HEK293 (cell line): ENCODE data around the gene MGAT4C.

Experiments
- CTCF ChIA-PET: fragments of 350-600 bp; formaldehyde crosslinking; extraction: SDS; loops from one replicate; lab custom pipeline; 2021; ENCODE audit warnings: antibody characterized with exemption; lab: Yijun Ruan, JAX
- POLR2A ChIA-PET: fragments of 300-600 bp; formaldehyde crosslinking; extraction: SDS; loops from one replicate; lab custom pipeline; 2020; ENCODE audit warnings: antibody characterized with exemption, inconsistent platforms; lab: Yijun Ruan, JAX
- H3K27ac ChIP-seq: fragments of 200-500 bp; sonication (Bioruptor generic); 2 replicates; pipeline ENCODE4 v1.5.1; 2014; ENCODE audit warnings: low read depth, low read length, control low read depth, inconsistent platforms; ENCODE audit errors: extremely low read depth
- H3K36me3 ChIP-seq, 2 experiments: fragments of 200-500 bp in 1 of 2; sonication (Bioruptor generic) in 1 of 2; 1 replicate in 1 of 2; 2 replicates in 1 of 2; pipeline ENCODE4 v1.5.1; 2014 to 2017; ENCODE audit warnings: inconsistent platforms in 2 of 2, low read length in 2 of 2; ENCODE audit not compliant: control insufficient read depth in 2 of 2, insufficient read depth in 1 of 2
- H3K4me1 ChIP-seq: fragments of 200-500 bp; sonication (Bioruptor generic); 2 replicates; pipeline ENCODE4 v1.5.1; 2014; ENCODE audit warnings: mild to moderate bottlenecking, low read length, inconsistent platforms; ENCODE audit not compliant: control insufficient read depth, insufficient read depth
- H3K4me3 ChIP-seq: 2 replicates; pipeline ENCODE4 v1.5.1; 2011; ENCODE audit warnings: low read depth, mild to moderate bottlenecking, control low read depth, low read length, moderate library complexity
- H3K9me3 ChIP-seq: fragments of 200-500 bp; sonication (Bioruptor generic); 2 replicates; pipeline ENCODE4 v1.5.1; 2014; ENCODE audit warnings: low read depth, low read length, inconsistent platforms; ENCODE audit not compliant: control insufficient read depth, insufficient read depth
- BCL11B ChIP-seq: fragments of 450-650 bp; formaldehyde crosslinking; IDR thresholded peaks from 2 replicates; pipeline ENCODE4 v1.5.1; 2016; ENCODE audit warnings: low read depth, missing biosample characterization, missing genetic modification characterization
- HOXC10 ChIP-seq: sonication (generic); formaldehyde crosslinking; IDR thresholded peaks from 2 replicates; pipeline ENCODE4 v1.8.1; 2023; ENCODE audit warnings: mild to moderate bottlenecking, missing genetic modification reagents
- PRDM6 ChIP-seq: fragments of 450-650 bp; formaldehyde crosslinking; IDR thresholded peaks from 2 replicates; pipeline ENCODE4 v1.5.1; 2017; ENCODE audit warnings: missing biosample characterization, missing genetic modification characterization
- ZBTB49 ChIP-seq: fragments of 450-650 bp; formaldehyde crosslinking; IDR thresholded peaks from 2 replicates; pipeline ENCODE4 v1.5.1; 2016; ENCODE audit warnings: missing biosample characterization, missing genetic modification characterization, low read depth
- ZBTB7A ChIP-seq: fragments of 450-650 bp; formaldehyde crosslinking; IDR thresholded peaks from 2 replicates; pipeline ENCODE4 v1.5.1; 2016; ENCODE audit warnings: low read depth, missing biosample characterization, missing genetic modification characterization
- ZNF121 ChIP-seq: fragments of 450-650 bp; formaldehyde crosslinking; IDR thresholded peaks from 2 replicates; pipeline ENCODE4 v1.5.1; 2016; ENCODE audit warnings: missing biosample characterization, missing genetic modification characterization
- ZNF132 ChIP-seq: fragments of 450-650 bp; formaldehyde crosslinking; IDR thresholded peaks from 2 replicates; pipeline ENCODE4 v1.5.1; 2017; ENCODE audit warnings: missing biosample characterization, missing genetic modification characterization, borderline replicate concordance
- ZNF146 ChIP-seq: fragments of 450-650 bp; formaldehyde crosslinking; IDR thresholded peaks from 2 replicates; pipeline ENCODE4 v1.5.1; 2016; ENCODE audit warnings: missing biosample characterization, missing genetic modification characterization
- ZNF2 ChIP-seq: fragments of 450-650 bp; formaldehyde crosslinking; IDR thresholded peaks from 2 replicates; pipeline ENCODE4 v1.5.1; 2016; ENCODE audit warnings: missing biosample characterization, missing genetic modification characterization
- ZNF202 ChIP-seq: fragments of 450-650 bp; formaldehyde crosslinking; IDR thresholded peaks from 2 replicates; pipeline ENCODE4 v1.5.1; 2016; ENCODE audit warnings: missing biosample characterization, missing genetic modification characterization, borderline replicate concordance
- ZNF311 ChIP-seq: fragments of 450-650 bp; formaldehyde crosslinking; IDR thresholded peaks from 2 replicates; pipeline ENCODE4 v1.5.1; 2017; ENCODE audit warnings: missing biosample characterization, missing genetic modification characterization, borderline replicate concordance
- ZNF394 ChIP-seq: fragments of 450-650 bp; formaldehyde crosslinking; IDR thresholded peaks from 2 replicates; pipeline ENCODE4 v1.5.1; 2016; ENCODE audit warnings: missing biosample characterization, missing genetic modification characterization, mild to moderate bottlenecking, moderate library complexity, borderline replicate concordance
- ZNF423 ChIP-seq: fragments of 450-650 bp; formaldehyde crosslinking; IDR thresholded peaks from 2 replicates; pipeline ENCODE4 v1.5.1; 2016; ENCODE audit warnings: missing biosample characterization, missing genetic modification characterization
- ZNF449 ChIP-seq: fragments of 450-650 bp; formaldehyde crosslinking; IDR thresholded peaks from 2 replicates; pipeline ENCODE4 v1.5.1; 2017; ENCODE audit warnings: missing biosample characterization, mild to moderate bottlenecking, missing genetic modification characterization, moderate library complexity
- ZNF549 ChIP-seq: fragments of 450-650 bp; IDR thresholded peaks from 2 replicates; pipeline ENCODE4 v1.5.1; 2018; ENCODE audit warnings: missing biosample characterization, missing genetic modification characterization, mild to moderate bottlenecking, inconsistent platforms, moderate library complexity
- ZNF660 ChIP-seq: fragments of 450-650 bp; IDR thresholded peaks from 2 replicates; pipeline ENCODE4 v1.5.1; 2018; ENCODE audit warnings: missing biosample characterization, mild to moderate bottlenecking, missing genetic modification characterization
- ZNF747 ChIP-seq: fragments of 450-650 bp; formaldehyde crosslinking; IDR thresholded peaks from 2 replicates; pipeline ENCODE4 v1.5.1; 2016; ENCODE audit warnings: missing biosample characterization, missing genetic modification characterization
- ZNF843 ChIP-seq: fragments of 450-650 bp; formaldehyde crosslinking; IDR thresholded peaks from 2 replicates; pipeline ENCODE4 v1.5.1; 2016; ENCODE audit warnings: missing biosample characterization, missing genetic modification characterization

Gene MGAT4C

GRCh38 chr12:86198696-86199444, 57.3 kb downstream of the MGAT4C start:
- Histone ChIP-seq H3K27ac (no peak overlapping the region), H3K36me3 (no peaks in the 10 kb centered on the region), H3K4me3 (no peak overlapping the region), H3K4me1 (no peaks in the 10 kb centered on the region), H3K9me3 (no peaks in the 10 kb centered on the region)
- ChIA-PET POLR2A (no interaction called here), CTCF (no interaction called here)
- no peak for TF ChIP-seq HOXC10 (CRISPR knock-in tag)
- no peak for TF ChIP-seq ZNF311 (tag by site-specific recombination)
- TF ChIP-seq ZNF549 (tag by site-specific recombination), result no peak
- TF ChIP-seq ZBTB49 (tag by site-specific recombination), result no peak
- TF ChIP-seq ZNF121 (tag by site-specific recombination), result no peak
- TF ChIP-seq ZNF660 (tag by site-specific recombination), result no peak
- no peak for TF ChIP-seq ZNF843
- TF ChIP-seq ZNF747 (tag by site-specific recombination), result no peak
- TF ChIP-seq ZNF394 (tag by site-specific recombination), result no peak
- no peak for TF ChIP-seq ZNF423 (tag by site-specific recombination)
- no peak for TF ChIP-seq ZNF132
- TF ChIP-seq ZNF202 (tag by site-specific recombination), result no peak
- no peak for TF ChIP-seq PRDM6 (tag by site-specific recombination)

GRCh38 chr12:86196465-86196864, 59.7 kb downstream of the MGAT4C start:
- CTCF ChIA-PET, result no interaction called here
- POLR2A ChIA-PET, result no interaction called here
- Histone ChIP-seq H3K4me1 (no peaks in the 10 kb centered on the region), H3K27ac (no peak overlapping the region), H3K36me3 (no peaks in the 10 kb centered on the region), H3K4me3 (no peak overlapping the region), H3K9me3 (no peaks in the 10 kb centered on the region)
- no peak for TF ChIP-seq ZNF660 (tag by site-specific recombination)
- TF ChIP-seq ZNF2 (tag by site-specific recombination), result no peak
- TF ChIP-seq BCL11B (tag by site-specific recombination), result no peak
- TF ChIP-seq ZNF449, result no peak
- no peak for TF ChIP-seq ZNF146 (tag by site-specific recombination)
- no peak for TF ChIP-seq ZBTB7A
